Keratinocyte (primary cell): ENCODE results near the gene SUSD5.

ENCODE experiments used
- CTCF ChIP-seq, 3 experiments: IDR thresholded peaks in 1 of 3; conservative IDR thresholded peaks in 1 of 3; optimal IDR thresholded peaks in 1 of 3; 2 replicates in 2 of 3; 3 replicates in 1 of 3; pipeline versions ENCODE3 to v1.5.1; 2011; ENCODE audit warnings: low read length in 3 of 3, mild to moderate bottlenecking in 3 of 3, moderate library complexity in 2 of 3, control low read depth in 1 of 3, inconsistent platforms in 1 of 3; ENCODE audit not compliant: insufficient read depth in 2 of 3; ENCODE audit errors: extremely low read depth in 1 of 3
- EZH2 ChIP-seq: IDR thresholded peaks from one replicate; pipeline ENCODE4 v1.6.1; 2012; ENCODE audit warnings: inconsistent platforms, mild to moderate bottlenecking, low read length, moderate library complexity

GRCh38 chr3:33111581-33111980 is 107.0 kb downstream of the SUSD5 start:
- TF ChIP-seq CTCF (optimal IDR thresholded peaks at IDR 0.05 in 1 of 3, IDR thresholded peaks at IDR 0.05 in 1 of 3, conservative IDR thresholded peaks at IDR 0.05 in 1 of 3; ENCODE audit: extremely low read depth in 1 of 3, insufficient read depth in 2 of 3, low read length in 3 of 3): no peak
- TF ChIP-seq EZH2: no peak
